Head of caudate nucleus (tissue), 42 donors: ENCODE measurements around the gene CEP20.
"Not testable (repeated sequence)": the region's sequence is repeated elsewhere in the genome, so short reads cannot be mapped to it uniquely, and the experiment has no call there.

ENCODE experiments used
- DNase-seq, 42 donors: peaks; one replicate each; pipeline versions ENCODE4 v3.0.0 to v3.0.0-alpha.2; 2020 to 2021; ENCODE audit warnings: mixed read lengths in 7 of 42
- intact Hi-C: fragments of 100-400 bp; cut with DNase I; formaldehyde crosslinking; loops from one replicate; pipeline ENCODE4 v1.15.0; 2022

The CEP20 gene

GRCh38 chr16:15870011-15870410 is 18.4 kb downstream of the CEP20 start:
- intact Hi-C loops: no loop called here
- no peak for DNase-seq

- peak in 10 of 42 donors; percentile 14 to 46 (median 18) for DNase-seq
- intact Hi-C loops: no loop called here
Observed at GRCh38 chr16:15866451-15866850, 22.0 kb downstream of the CEP20 start.

- intact Hi-C loops: no loop called here
- DNase-seq: no peak
Observed at GRCh38 chr16:15865742-15866141, 22.7 kb downstream of the CEP20 start.

GRCh38 chr16:15864939-15865338 is 23.5 kb downstream of the CEP20 start:
- no peak for DNase-seq
- intact Hi-C loops: no loop called here

GRCh38 chr16:15861996-15862395 is 26.4 kb downstream of the CEP20 start:
- intact Hi-C loops: no loop called here
- DNase-seq: no peak

GRCh38 chr16:15858921-15859668 is 29.3 kb downstream of the CEP20 start:
- no peak for DNase-seq
- intact Hi-C loops: no loop called here

GRCh38 chr16:15857724-15858560 is 30.5 kb downstream of the CEP20 start:
- DNase-seq: peak in 2 of 42 donors; percentile 2 to 41
- intact Hi-C loops: no loop called here

GRCh38 chr16:15856901-15857698 is 31.3 kb downstream of the CEP20 start, which contains the start of gene MYH11:
Gene MYH11, minus strand, starts transcription at chr16:15857028. Its CDS starts 18,776 bp downstream, at chr16:15838252.
- intact Hi-C loops: no loop called here
- DNase-seq: no peak

- intact Hi-C loops: no loop called here
- DNase-seq: no peak
Observed at GRCh38 chr16:15856182-15856581, 32.2 kb downstream of the CEP20 start.

GRCh38 chr16:15855704-15856003 is 32.7 kb downstream of the CEP20 start:
- intact Hi-C loops: no loop called here
- no peak for DNase-seq

- no peak for DNase-seq
- intact Hi-C loops: no loop called here
Observed at GRCh38 chr16:15854906-15855703, 33.3 kb downstream of the CEP20 start.

GRCh38 chr16:15854061-15854460 is 34.3 kb downstream of the CEP20 start:
- intact Hi-C loops: no loop called here
- no peak for DNase-seq

- intact Hi-C loops: no loop called here
- DNase-seq: no peak
Observed at GRCh38 chr16:15853021-15853420, 35.4 kb downstream of the CEP20 start.

GRCh38 chr16:15850555-15850954 is 37.8 kb downstream of the CEP20 start:
- intact Hi-C loops, DNase-seq: not testable (repeated sequence)

- no peak for DNase-seq
- intact Hi-C loops: no loop called here
Observed at GRCh38 chr16:15849209-15849981, 39.0 kb downstream of the CEP20 start.

GRCh38 chr16:15847611-15848175 is 40.7 kb downstream of the CEP20 start:
- DNase-seq: no peak

GRCh38 chr16:15846510-15846909 is 41.9 kb downstream of the CEP20 start:
- no peak for DNase-seq
- intact Hi-C loops: no loop called here

More at GRCh38 chr16:15847611-15848175, 40.7 kb downstream of the CEP20 start:
- intact Hi-C loops: no loop called here
